Measurements from ENCODE around the gene TMEM179B.

- TF ChIP-seq POLR2A (IDR thresholded peaks at IDR 0.05; ENCODE audit: low read length) (no peak), GATA1 (IDR thresholded peaks at IDR 0.05; ENCODE audit: low read depth, low read length) (no peak)
Measured at GRCh38 chr11:62789576-62789975, 2.4 kb downstream of the TMEM179B start.
